Kidney (tissue), 14 donors: ENCODE data around the gene SMPD2. TPM values are rescaled to one million over a fixed set of nuclear protein-coding genes. Genes with fewer than 3 reads are reported as not detected.

Experiments used
- DNase-seq, 5 donors: peaks; one replicate each; pipeline ENCODE4 v3.0.0-alpha.2; 2013 to 2020
- FAIRE-seq: peaks from 2 replicates; lab custom pipeline; 2012; peaks lifted over from hg19 to GRCh38; lab: Jason Lieb, UNC
- H3K27ac ChIP-seq, 2 donors: one replicate each; pipeline ENCODE4 v1.7.0; 2013; ENCODE audit warnings: low read depth in 2 of 2, low read length in 2 of 2, inconsistent platforms in 1 of 2
- H3K27me3 ChIP-seq: one replicate; pipeline ENCODE4 v1.7.1; 2013; ENCODE audit warnings: low read length, inconsistent platforms; ENCODE audit not compliant: control insufficient read depth, insufficient read depth
- H3K36me3 ChIP-seq, 3 donors: one replicate each; pipeline versions ENCODE4 v1.7.0 to v1.7.1; 2013; ENCODE audit warnings: low read length in 3 of 3, control low read depth in 1 of 3, inconsistent platforms in 1 of 3; ENCODE audit not compliant: insufficient read depth in 3 of 3, control insufficient read depth in 2 of 3
- H3K4me1 ChIP-seq, 3 donors: one replicate each; pipeline versions ENCODE4 v1.7.0 to v1.7.1; 2013; ENCODE audit warnings: low read length in 3 of 3, inconsistent platforms in 1 of 3, low read depth in 1 of 3; ENCODE audit not compliant: control insufficient read depth in 2 of 3, insufficient read depth in 2 of 3
- H3K4me3 ChIP-seq, 3 donors: one replicate each; pipeline versions ENCODE4 v1.7.0 to v1.8.1; 2013; ENCODE audit warnings: low read length in 3 of 3, control low read depth in 1 of 3, inconsistent platforms in 1 of 3
- H3K9ac ChIP-seq, 3 donors: one replicate each; pipeline versions ENCODE4 v1.7.0 to v1.7.1; 2013; ENCODE audit warnings: low read length in 3 of 3, control low read depth in 1 of 3, inconsistent platforms in 1 of 3
- H3K9me3 ChIP-seq, 3 donors: one replicate each; pipeline versions ENCODE4 v1.7.0 to v1.7.1; 2013; ENCODE audit warnings: low read length in 3 of 3, control low read depth in 1 of 3, inconsistent platforms in 1 of 3; ENCODE audit not compliant: control insufficient read depth in 2 of 3, insufficient read depth in 1 of 3
- CTCF ChIP-seq: IDR thresholded peaks from 3 replicates; pipeline ENCODE4 v1.5.1; 2012; ENCODE audit warnings: mild to moderate bottlenecking, moderate library complexity, borderline replicate concordance; ENCODE audit not compliant: insufficient read depth; ENCODE audit errors: extremely low read depth
- intact Hi-C: fragments of 100-400 bp; cut with DNase I; formaldehyde crosslinking; loops from one replicate; pipeline ENCODE4 v1.11.1; 2022
- polyA plus RNA-seq: library from polyadenylated mRNA; stranded (reverse); fragments of 350-450 nt; fragmentation: Illumina TruSeq; extraction: RNeasy Lipid Tissue Mini Kit (QIAGEN cat#74804); gene quantifications from one replicate; pipeline ENCODE4 v1.2.3, GENCODE V29; 2014; ENCODE audit warnings: low read depth, low replicate concordance; ENCODE audit not compliant: insufficient read depth
- total RNA-seq: library from RNA; stranded (reverse); fragmentation: NEBNext Ultra II Directional; extraction: Animal tissue kit (Norgen Biotek cat#: 25700); gene quantifications from one replicate; pipeline ENCODE4 v1.2.1, GENCODE V29; 2021
- donor health status: control.
- donor health status: control.
- donor health status: control.
- donor health status: control.
- donor health status: control.
- donor health status: DM: yes; HTN: yes; CAD: no.
- donor health status: Normal renal cell carcinoma (clear cell type).

Gene SMPD2
- total and polyA plus RNA-seq, 2 donors from 2014 or later = 14.7 to 17.4 TPM

- Histone ChIP-seq H3K9me3 (no peaks in the 10 kb centered on the region), H3K27me3 (no peaks in the 10 kb centered on the region), H3K4me3 (no peak overlapping the region), H3K4me1 (peaks cover 0 to 12% (median 9%) of the 10 kb centered on the region in 3 donors), H3K27ac (peak overlapping the region; percentile 25 to 69), H3K9ac (no peak overlapping the region), H3K36me3 (peaks cover 10 to 37% (median 31%) of the 10 kb centered on the region in 3 donors)
- no peak for TF ChIP-seq CTCF
- intact Hi-C loops = no loop called here
- FAIRE-seq (no peak), DNase-seq (no peak)
Observed at GRCh38 chr6:109467696-109468095, 27.2 kb downstream of the SMPD2 start.

- no peak for TF ChIP-seq CTCF
- DNase-seq (no peak), FAIRE-seq (no peak)
- Histone ChIP-seq H3K9me3 (no peaks in the 10 kb centered on the region), H3K4me3 (no peak overlapping the region), H3K36me3 (peaks cover 10 to 44% (median 39%) of the 10 kb centered on the region in 3 donors), H3K27me3 (no peaks in the 10 kb centered on the region), H3K27ac (no peak overlapping the region), H3K9ac (no peak overlapping the region), H3K4me1 (peaks cover 0 to 12% (median 9%) of the 10 kb centered on the region in 3 donors)
- intact Hi-C loops = no loop called here
Observed at GRCh38 chr6:109469591-109470189, 29.2 kb downstream of the SMPD2 start.

- intact Hi-C loops = no loop called here
- TF ChIP-seq CTCF = no peak
- no peak for FAIRE-seq
- no peak overlapping the region for H3K9ac ChIP-seq
- H3K27me3 ChIP-seq = no peaks in the 10 kb centered on the region
- no peak overlapping the region for H3K4me3 ChIP-seq
- DNase-seq = no peak
- H3K27ac ChIP-seq = no peak overlapping the region
- H3K36me3 ChIP-seq = peaks cover 4 to 42% (median 39%) of the 10 kb centered on the region in 3 donors
- H3K4me1 ChIP-seq = peaks cover 0 to 4% (median 1%) of the 10 kb centered on the region in 3 donors
- no peaks in the 10 kb centered on the region for H3K9me3 ChIP-seq
Observed at GRCh38 chr6:109471105-109471810, 30.7 kb downstream of the SMPD2 start.
